HEK293 (cell line): ENCODE data around the gene MACF1.

Experiments used
- CTCF ChIA-PET: fragments of 350-600 bp; formaldehyde crosslinking; extraction: SDS; loops from one replicate; lab custom pipeline; 2021; ENCODE audit warnings: antibody characterized with exemption; lab: Yijun Ruan, JAX
- POLR2A ChIA-PET: fragments of 300-600 bp; formaldehyde crosslinking; extraction: SDS; loops from one replicate; lab custom pipeline; 2020; ENCODE audit warnings: antibody characterized with exemption, inconsistent platforms; lab: Yijun Ruan, JAX
- H3K27ac ChIP-seq: fragments of 200-500 bp; sonication (Bioruptor generic); 2 replicates; pipeline ENCODE4 v1.5.1; 2014; ENCODE audit warnings: low read depth, low read length, control low read depth, inconsistent platforms; ENCODE audit errors: extremely low read depth
- H3K36me3 ChIP-seq, 2 experiments: fragments of 200-500 bp in 1 of 2; sonication (Bioruptor generic) in 1 of 2; 1 replicate in 1 of 2; 2 replicates in 1 of 2; pipeline ENCODE4 v1.5.1; 2014 to 2017; ENCODE audit warnings: inconsistent platforms in 2 of 2, low read length in 2 of 2; ENCODE audit not compliant: control insufficient read depth in 2 of 2, insufficient read depth in 1 of 2
- H3K4me1 ChIP-seq: fragments of 200-500 bp; sonication (Bioruptor generic); 2 replicates; pipeline ENCODE4 v1.5.1; 2014; ENCODE audit warnings: mild to moderate bottlenecking, low read length, inconsistent platforms; ENCODE audit not compliant: control insufficient read depth, insufficient read depth
- H3K4me3 ChIP-seq: 2 replicates; pipeline ENCODE4 v1.5.1; 2011; ENCODE audit warnings: low read depth, mild to moderate bottlenecking, control low read depth, low read length, moderate library complexity
- H3K9me3 ChIP-seq: fragments of 200-500 bp; sonication (Bioruptor generic); 2 replicates; pipeline ENCODE4 v1.5.1; 2014; ENCODE audit warnings: low read depth, low read length, inconsistent platforms; ENCODE audit not compliant: control insufficient read depth, insufficient read depth
- GLIS1 ChIP-seq: fragments of 450-650 bp; formaldehyde crosslinking; IDR thresholded peaks from 2 replicates; pipeline ENCODE4 v1.5.1; 2016; ENCODE audit warnings: missing biosample characterization, missing genetic modification characterization
- SP3 ChIP-seq: fragments of 450-650 bp; formaldehyde crosslinking; IDR thresholded peaks from 2 replicates; pipeline ENCODE4 v1.5.1; 2016; ENCODE audit warnings: missing biosample characterization, missing genetic modification characterization
- ZEB2 ChIP-seq: fragments of 450-650 bp; formaldehyde crosslinking; IDR thresholded peaks from 2 replicates; pipeline ENCODE4 v1.5.1; 2016; ENCODE audit warnings: missing biosample characterization, missing genetic modification characterization
- ZFHX2 ChIP-seq: fragments of 450-650 bp; formaldehyde crosslinking; conservative IDR thresholded peaks from 2 replicates; pipeline ENCODE4 v1.5.1; 2016; ENCODE audit warnings: missing biosample characterization, missing genetic modification characterization
- ZIC2 ChIP-seq: fragments of 450-650 bp; formaldehyde crosslinking; IDR thresholded peaks from 2 replicates; pipeline ENCODE4 v1.5.1; 2016; ENCODE audit warnings: missing biosample characterization, missing genetic modification characterization
- ZNF10 ChIP-seq: fragments of 450-650 bp; formaldehyde crosslinking; IDR thresholded peaks from 2 replicates; pipeline ENCODE4 v1.5.1; 2017; ENCODE audit warnings: missing biosample characterization, missing genetic modification characterization
- ZNF133 ChIP-seq: fragments of 450-650 bp; formaldehyde crosslinking; IDR thresholded peaks from 2 replicates; pipeline ENCODE4 v1.5.1; 2016; ENCODE audit warnings: missing biosample characterization, missing genetic modification characterization
- ZNF175 ChIP-seq: fragments of 450-650 bp; formaldehyde crosslinking; IDR thresholded peaks from 2 replicates; pipeline ENCODE4 v1.5.1; 2016; ENCODE audit warnings: missing biosample characterization, missing genetic modification characterization
- ZNF202 ChIP-seq: fragments of 450-650 bp; formaldehyde crosslinking; IDR thresholded peaks from 2 replicates; pipeline ENCODE4 v1.5.1; 2016; ENCODE audit warnings: missing biosample characterization, missing genetic modification characterization, borderline replicate concordance
- ZNF266 ChIP-seq: fragments of 450-650 bp; formaldehyde crosslinking; IDR thresholded peaks from 2 replicates; pipeline ENCODE4 v1.5.1; 2016; ENCODE audit warnings: missing biosample characterization, missing genetic modification characterization, low read depth
- ZNF341 ChIP-seq: fragments of 450-650 bp; formaldehyde crosslinking; IDR thresholded peaks from 2 replicates; pipeline ENCODE4; 2016; ENCODE audit warnings: low read depth, missing biosample characterization, missing genetic modification characterization
- ZNF514 ChIP-seq: fragments of 450-650 bp; formaldehyde crosslinking; IDR thresholded peaks from 2 replicates; pipeline ENCODE4 v1.5.1; 2016; ENCODE audit warnings: missing biosample characterization, missing genetic modification characterization
- ZNF529 ChIP-seq: fragments of 450-650 bp; formaldehyde crosslinking; IDR thresholded peaks from 2 replicates; pipeline ENCODE4 v1.5.1; 2017; ENCODE audit warnings: missing genetic modification characterization, missing biosample characterization; ENCODE audit not compliant: insufficient replicate concordance
- ZNF549 ChIP-seq: fragments of 450-650 bp; IDR thresholded peaks from 2 replicates; pipeline ENCODE4 v1.5.1; 2018; ENCODE audit warnings: missing biosample characterization, missing genetic modification characterization, mild to moderate bottlenecking, inconsistent platforms, moderate library complexity
- ZNF677 ChIP-seq: fragments of 450-650 bp; IDR thresholded peaks from 2 replicates; pipeline ENCODE4 v1.5.0; 2018; ENCODE audit warnings: missing biosample characterization, mild to moderate bottlenecking, missing genetic modification characterization, moderate library complexity
- ZNF785 ChIP-seq: fragments of 450-650 bp; formaldehyde crosslinking; IDR thresholded peaks from 2 replicates; pipeline ENCODE4 v1.5.1; 2016; ENCODE audit warnings: missing biosample characterization, missing genetic modification characterization
- ZNF791 ChIP-seq: fragments of 450-650 bp; formaldehyde crosslinking; IDR thresholded peaks from 2 replicates; pipeline ENCODE4 v1.5.1; 2016; ENCODE audit warnings: missing biosample characterization, missing genetic modification characterization
- TF ChIP-seq, protein P1 (sequence below): fragments of 450-650 bp; formaldehyde crosslinking; IDR thresholded peaks from 2 replicates; pipeline ENCODE4 v1.5.1; 2016; ENCODE audit warnings: missing biosample characterization, missing genetic modification characterization

The MACF1 gene

DNA sequence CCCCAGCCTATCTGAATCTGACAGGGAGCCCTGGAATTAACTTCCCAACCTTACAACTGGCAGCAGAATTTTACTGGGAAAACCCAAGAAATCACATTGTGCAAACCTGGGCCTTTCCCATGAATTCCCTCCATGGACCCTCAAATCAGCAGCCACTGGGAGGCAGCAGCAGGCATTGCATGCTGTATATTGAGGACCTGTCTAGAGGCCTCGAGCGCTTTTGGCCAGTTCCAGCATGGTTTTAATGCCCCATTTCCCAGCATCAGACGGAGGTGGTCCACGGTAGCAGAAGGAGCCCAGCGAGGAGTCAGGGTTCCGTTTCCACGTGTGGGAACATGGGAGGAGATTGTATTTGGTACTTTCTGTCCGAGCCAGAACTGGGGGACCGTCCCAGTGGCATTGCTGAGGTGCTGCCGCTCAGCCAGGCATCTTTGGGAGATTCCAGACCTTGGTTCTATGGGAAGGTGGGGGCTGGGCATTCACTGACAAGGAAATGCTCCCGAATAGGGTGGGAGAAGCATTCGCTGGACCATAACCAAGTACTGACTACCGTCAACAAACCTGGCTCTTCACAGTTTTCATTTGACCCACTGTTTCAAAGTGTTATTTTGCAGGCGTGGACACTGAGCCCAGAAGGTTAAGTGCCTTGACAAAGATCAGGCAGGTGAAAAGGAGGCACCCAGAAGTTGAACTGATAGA is 302.9 kb downstream of the MACF1 start:
- CTCF ChIA-PET: interaction anchor here (0.6 to 1.0 kb wide), 3 partner anchors 18 to 73 kb away, joined by 3 read pairs; no protein-coding TSS in a partner anchor
- no peaks in the 10 kb centered on the region for H3K4me1 ChIP-seq
- H3K9me3 ChIP-seq: no peaks in the 10 kb centered on the region
- no peak for TF ChIP-seq ZEB2 (tag by site-specific recombination)
- TF ChIP-seq, protein P1, sequence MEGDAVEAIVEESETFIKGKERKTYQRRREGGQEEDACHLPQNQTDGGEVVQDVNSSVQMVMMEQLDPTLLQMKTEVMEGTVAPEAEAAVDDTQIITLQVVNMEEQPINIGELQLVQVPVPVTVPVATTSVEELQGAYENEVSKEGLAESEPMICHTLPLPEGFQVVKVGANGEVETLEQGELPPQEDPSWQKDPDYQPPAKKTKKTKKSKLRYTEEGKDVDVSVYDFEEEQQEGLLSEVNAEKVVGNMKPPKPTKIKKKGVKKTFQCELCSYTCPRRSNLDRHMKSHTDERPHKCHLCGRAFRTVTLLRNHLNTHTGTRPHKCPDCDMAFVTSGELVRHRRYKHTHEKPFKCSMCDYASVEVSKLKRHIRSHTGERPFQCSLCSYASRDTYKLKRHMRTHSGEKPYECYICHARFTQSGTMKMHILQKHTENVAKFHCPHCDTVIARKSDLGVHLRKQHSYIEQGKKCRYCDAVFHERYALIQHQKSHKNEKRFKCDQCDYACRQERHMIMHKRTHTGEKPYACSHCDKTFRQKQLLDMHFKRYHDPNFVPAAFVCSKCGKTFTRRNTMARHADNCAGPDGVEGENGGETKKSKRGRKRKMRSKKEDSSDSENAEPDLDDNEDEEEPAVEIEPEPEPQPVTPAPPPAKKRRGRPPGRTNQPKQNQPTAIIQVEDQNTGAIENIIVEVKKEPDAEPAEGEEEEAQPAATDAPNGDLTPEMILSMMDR (tag by site-specific recombination): 0 out of 2 replicates have a peak, but pooled peaks have one; percentile 49
- TF ChIP-seq ZNF549 (tag by site-specific recombination): no peak
- H3K27ac ChIP-seq: no peak overlapping the region
- H3K4me3 ChIP-seq: no peak overlapping the region
- no peaks in the 10 kb centered on the region for H3K36me3 ChIP-seq
- POLR2A ChIA-PET: no interaction called here

DNA sequence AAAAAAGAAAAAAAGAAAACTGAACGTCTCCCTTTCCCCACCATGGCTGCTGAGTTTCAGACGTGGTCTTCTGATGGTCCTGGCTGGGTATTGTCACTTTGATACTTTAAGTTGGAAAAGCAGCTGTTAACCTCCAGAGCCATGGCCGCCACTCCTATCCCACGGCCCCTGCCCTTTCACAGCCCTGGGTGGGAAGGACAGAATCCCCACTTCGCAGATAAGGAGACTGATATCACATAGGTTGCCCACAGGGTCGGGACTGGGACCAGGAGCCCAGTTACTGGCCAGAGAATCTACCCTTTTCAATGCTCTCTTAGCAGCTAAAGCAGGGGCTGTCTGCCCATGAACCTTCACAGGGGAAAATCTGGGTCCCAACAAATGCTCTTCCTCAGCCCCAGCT is 303.8 kb downstream of the MACF1 start:
- Histone ChIP-seq H3K9me3 (no peaks in the 10 kb centered on the region), H3K4me1 (no peaks in the 10 kb centered on the region), H3K4me3 (no peak overlapping the region), H3K36me3 (no peaks in the 10 kb centered on the region)
- POLR2A ChIA-PET: no interaction called here
- CTCF ChIA-PET: interaction anchor here (0.6 to 1.0 kb wide), 2 partner anchors 31 to 74 kb away, joined by 3 read pairs; no protein-coding TSS in a partner anchor
- TF ChIP-seq ZNF266 (tag by site-specific recombination) (no peak), ZFHX2 (tag by site-specific recombination) (no peak), ZNF175 (tag by site-specific recombination) (no peak), ZNF677 (tag by site-specific recombination) (no peak), ZNF791 (no peak), SP3 (no peak), ZNF785 (tag by site-specific recombination) (no peak)
- TF ChIP-seq, all 188 proteins: peak for 0
- H3K27ac ChIP-seq: no peak overlapping the region

DNA sequence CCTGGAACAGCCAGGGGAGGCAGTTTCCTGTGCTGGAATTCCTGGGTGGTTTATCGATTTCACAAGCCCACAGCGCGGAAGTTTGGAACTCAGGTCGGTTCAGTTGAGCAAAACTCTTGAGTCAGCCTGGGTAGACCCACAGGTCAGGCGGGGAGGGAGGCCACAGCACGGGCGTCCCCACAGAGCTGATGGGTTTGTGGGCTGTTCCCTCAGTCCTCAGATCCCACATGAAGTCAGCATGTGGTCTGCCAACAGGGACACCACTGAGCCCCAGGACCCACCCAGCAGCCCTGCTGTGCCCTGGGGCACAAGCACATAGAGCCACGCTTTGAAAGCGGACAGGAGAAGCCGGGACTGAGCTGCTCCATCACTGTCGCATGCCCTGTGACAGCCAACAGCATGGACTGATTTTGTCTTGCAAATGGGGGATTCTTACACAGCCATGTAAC is 304.4 kb downstream of the MACF1 start:
- H3K4me3 ChIP-seq: no peak overlapping the region
- no peaks in the 10 kb centered on the region for H3K36me3 ChIP-seq
- CTCF ChIA-PET: interaction anchor here (1.0 kb wide), 1 partner anchor 30 kb away, joined by 3 read pairs; no protein-coding TSS in a partner anchor
- POLR2A ChIA-PET: no interaction called here
- no peaks in the 10 kb centered on the region for H3K4me1 ChIP-seq
- H3K27ac ChIP-seq: no peak overlapping the region
- no peak for TF ChIP-seq ZNF529
- no peak for TF ChIP-seq ZNF202 (tag by site-specific recombination)
- TF ChIP-seq ZNF514 (tag by site-specific recombination): no peak
- TF ChIP-seq ZNF10 (tag by site-specific recombination): no peak
- TF ChIP-seq ZIC2: peak; percentile 72
- TF ChIP-seq ZNF133 (tag by site-specific recombination): no peak
- 0 out of 2 replicates have a peak, but pooled peaks have one; percentile 8 for TF ChIP-seq GLIS1
- TF ChIP-seq ZNF341: peak; percentile 27; the same call in 1 of the 2 replicates
- no peaks in the 10 kb centered on the region for H3K9me3 ChIP-seq
